Peyer's patch (tissue), 4 donors: Measurements from ENCODE around the gene CKS2. TPM values are rescaled to one million over a fixed set of nuclear protein-coding genes. Genes with fewer than 3 reads are reported as not detected.

Source experiments
- DNase-seq, 3 donors: peaks; one replicate each; pipeline ENCODE4 v3.0.0-alpha.2; 2017 to 2019
- H3K27ac ChIP-seq, 4 donors: fragments of 200-600 bp; sonication (generic); one replicate each; pipeline ENCODE4 v1.5.1; 2016 to 2019
- H3K27me3 ChIP-seq, 2 donors: fragments of 200-600 bp; sonication (generic); one replicate each; pipeline ENCODE4 v1.5.1; 2019
- H3K36me3 ChIP-seq, 3 donors: fragments of 200-600 bp; sonication (generic); one replicate each; pipeline ENCODE4 v1.5.1; 2016 to 2019
- H3K4me1 ChIP-seq, 4 donors: fragments of 200-600 bp; sonication (generic); one replicate each; pipeline ENCODE4 v1.5.1; 2016 to 2019
- H3K4me3 ChIP-seq, 4 donors: fragments of 200-600 bp; sonication (generic); 1 replicate in 3 of 4; 2 replicates in 1 of 4; pipeline ENCODE4 v1.5.1; 2016 to 2019; ENCODE audit warnings: mild to moderate bottlenecking in 1 of 4
- H3K9me3 ChIP-seq, 4 donors: fragments of 200-600 bp; sonication (generic); one replicate each; pipeline ENCODE4 v1.5.1; 2016 to 2019; ENCODE audit warnings: mild to moderate bottlenecking in 1 of 4
- POLR2A ChIP-seq, 2 donors: fragments of 450-650 bp; IDR thresholded peaks; one replicate each; pipeline ENCODE4 v1.5.1; 2017; ENCODE audit warnings: antibody characterized with exemption in 2 of 2, mild to moderate bottlenecking in 2 of 2, moderate library complexity in 2 of 2
- total RNA-seq, 4 donors: library from RNA; depleted of rRNA; stranded (reverse); fragments of >200 nt; gene quantifications; one replicate each; pipeline ENCODE4 v1.1.0, GENCODE V29; 2016
- TF ChIP-seq, protein P1 (sequence below), 6 experiments: fragments of 450-650 bp in 4 of 6; fragments of 200-600 bp in 2 of 6; sonication (generic) in 1 of 6; IDR thresholded peaks; one replicate each; pipeline ENCODE4 v1.5.1; 2017 to 2019; ENCODE audit warnings: antibody characterized with exemption in 6 of 6, mild to moderate bottlenecking in 3 of 6, moderate library complexity in 1 of 6

Gene CKS2
- total RNA-seq, 4 donors from 2014 or later = 11.9 to 42.1 (median 17.8) TPM

DNA sequence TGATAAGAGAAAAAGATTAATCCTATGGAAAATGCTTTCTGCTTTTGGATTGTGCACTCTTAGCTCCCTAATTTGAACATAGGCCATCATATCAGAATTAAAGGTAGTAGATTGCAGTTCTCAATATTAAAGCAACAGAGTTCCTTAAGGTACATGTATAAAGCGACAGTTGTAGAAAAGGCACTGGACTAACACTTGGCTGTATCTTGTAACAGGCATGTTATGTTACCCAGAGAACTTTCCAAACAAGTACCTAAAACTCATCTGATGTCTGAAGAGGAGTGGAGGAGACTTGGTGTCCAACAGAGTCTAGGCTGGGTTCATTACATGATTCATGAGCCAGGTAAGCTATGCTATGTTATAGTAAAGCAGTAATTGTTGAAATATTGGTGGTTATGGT lies 4.0 kb downstream of the CKS2 start:
- Histone ChIP-seq H3K27ac (no peak overlapping the region), H3K4me1 (peaks cover 0 to 39% (median 6%) of the 10 kb centered on the region in 4 donors), H3K9me3 (no peaks in the 10 kb centered on the region), H3K27me3 (no peaks in the 10 kb centered on the region), H3K36me3 (no peaks in the 10 kb centered on the region), H3K4me3 (no peak overlapping the region)
- TF ChIP-seq, protein P1, sequence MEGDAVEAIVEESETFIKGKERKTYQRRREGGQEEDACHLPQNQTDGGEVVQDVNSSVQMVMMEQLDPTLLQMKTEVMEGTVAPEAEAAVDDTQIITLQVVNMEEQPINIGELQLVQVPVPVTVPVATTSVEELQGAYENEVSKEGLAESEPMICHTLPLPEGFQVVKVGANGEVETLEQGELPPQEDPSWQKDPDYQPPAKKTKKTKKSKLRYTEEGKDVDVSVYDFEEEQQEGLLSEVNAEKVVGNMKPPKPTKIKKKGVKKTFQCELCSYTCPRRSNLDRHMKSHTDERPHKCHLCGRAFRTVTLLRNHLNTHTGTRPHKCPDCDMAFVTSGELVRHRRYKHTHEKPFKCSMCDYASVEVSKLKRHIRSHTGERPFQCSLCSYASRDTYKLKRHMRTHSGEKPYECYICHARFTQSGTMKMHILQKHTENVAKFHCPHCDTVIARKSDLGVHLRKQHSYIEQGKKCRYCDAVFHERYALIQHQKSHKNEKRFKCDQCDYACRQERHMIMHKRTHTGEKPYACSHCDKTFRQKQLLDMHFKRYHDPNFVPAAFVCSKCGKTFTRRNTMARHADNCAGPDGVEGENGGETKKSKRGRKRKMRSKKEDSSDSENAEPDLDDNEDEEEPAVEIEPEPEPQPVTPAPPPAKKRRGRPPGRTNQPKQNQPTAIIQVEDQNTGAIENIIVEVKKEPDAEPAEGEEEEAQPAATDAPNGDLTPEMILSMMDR (IDR thresholded peaks at IDR 0.05) = no peak
- no peak for TF ChIP-seq POLR2A (IDR thresholded peaks at IDR 0.05)
- no peak for DNase-seq

GRCh38 chr9:89315482-89315881 lies 4.5 kb downstream of the CKS2 start:
- H3K9me3 ChIP-seq = no peaks in the 10 kb centered on the region
- no peak for DNase-seq
- H3K36me3 ChIP-seq = no peaks in the 10 kb centered on the region
- H3K27ac ChIP-seq = no peak overlapping the region
- H3K4me1 ChIP-seq = peaks cover 0 to 43% (median 6%) of the 10 kb centered on the region in 4 donors
- TF ChIP-seq, protein P1 (IDR thresholded peaks at IDR 0.05) = no peak
- no peak for TF ChIP-seq POLR2A (IDR thresholded peaks at IDR 0.05)
- no peak overlapping the region for H3K4me3 ChIP-seq
- H3K27me3 ChIP-seq = no peaks in the 10 kb centered on the region

- no peak for TF ChIP-seq POLR2A (IDR thresholded peaks at IDR 0.05)
- TF ChIP-seq, protein P1 (IDR thresholded peaks at IDR 0.05) = no peak
- DNase-seq = no peak
- Histone ChIP-seq H3K27ac (peak overlapping the region in 2 of 4 donors; percentile 100), H3K27me3 (no peaks in the 10 kb centered on the region), H3K9me3 (no peaks in the 10 kb centered on the region), H3K4me3 (no peak overlapping the region), H3K4me1 (peaks cover 0 to 38% (median 2%) of the 10 kb centered on the region in 4 donors), H3K36me3 (no peaks in the 10 kb centered on the region)
Observed at GRCh38 chr9:89317282-89317681, 6.3 kb downstream of the CKS2 start.

- peak within 1 kb of the TSS; percentile 64 to 96 (median 78) for H3K4me3 ChIP-seq
- H3K36me3 ChIP-seq = no peaks in the 10 kb centered on the region
- peaks cover 0 to 38% (median 7%) of the 10 kb centered on the region in 4 donors for H3K4me1 ChIP-seq
- no peaks in the 10 kb centered on the region for H3K27me3 ChIP-seq
- H3K9me3 ChIP-seq = no peaks in the 10 kb centered on the region
- H3K27ac ChIP-seq = peak within 1 kb of the TSS; percentile 94 to 100 (median 98)
- TF ChIP-seq, protein P1 (IDR thresholded peaks at IDR 0.05) = peak in 5 of 6 experiments; percentile 63 to 85 (median 76)
- peak; percentile 94 to 97 for TF ChIP-seq POLR2A (IDR thresholded peaks at IDR 0.05)
- DNase-seq = peak; percentile 90 to 98 (median 97)
Observed at GRCh38 chr9:89318123-89319014, 7.4 kb downstream of the CKS2 start, which contains the start of gene SECISBP2. Gene SECISBP2, plus strand, starts transcription at chr9:89318500. Its CDS starts 77 bp downstream, at chr9:89318577.

DNA sequence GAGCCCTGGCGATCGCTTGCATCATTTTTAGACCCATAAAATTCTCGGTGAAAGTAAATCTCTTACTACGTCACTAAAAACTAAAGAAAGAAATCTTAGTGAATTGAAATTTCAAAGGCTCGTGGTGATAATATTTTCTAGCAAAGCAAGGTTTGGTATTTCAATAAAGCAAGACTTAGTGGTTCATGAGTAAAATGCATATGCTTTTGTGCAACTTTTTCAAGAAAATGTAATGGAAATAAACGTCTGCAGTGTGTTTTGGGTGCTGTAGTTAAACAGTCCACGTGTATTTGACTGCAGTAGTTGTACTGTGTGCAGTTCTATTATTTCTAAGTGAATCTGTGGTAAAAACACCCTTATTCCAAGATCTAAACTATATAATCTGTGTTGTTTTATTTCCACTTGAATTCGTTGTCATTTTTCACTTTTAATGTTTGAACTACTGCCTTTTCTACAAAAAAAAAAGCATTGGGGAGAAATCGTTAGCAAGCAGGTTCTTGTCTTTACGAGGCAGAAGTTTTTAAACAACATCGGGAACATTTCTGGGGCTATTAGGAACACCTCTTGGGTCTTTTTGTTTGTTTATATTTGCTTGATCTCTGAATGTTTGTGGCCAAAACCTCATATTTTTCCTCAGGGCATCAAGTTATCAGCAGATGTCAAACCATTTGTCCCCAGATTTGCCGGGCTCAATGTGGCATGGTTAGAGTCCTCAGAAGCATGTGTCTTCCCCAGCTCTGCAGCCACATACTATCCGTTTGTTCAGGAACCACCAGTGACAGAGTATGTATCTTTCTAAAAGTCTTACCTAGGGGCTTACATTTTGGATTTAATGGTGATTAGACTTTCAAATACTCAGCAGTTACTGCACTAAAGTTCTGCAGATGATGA lies 8.3 kb downstream of the CKS2 start:
- H3K36me3 ChIP-seq = no peaks in the 10 kb centered on the region
- no peaks in the 10 kb centered on the region for H3K9me3 ChIP-seq
- no peak for TF ChIP-seq POLR2A (IDR thresholded peaks at IDR 0.05)
- TF ChIP-seq, protein P1 (IDR thresholded peaks at IDR 0.05) = peak in 1 of 6 experiments; percentile 55
- peak overlapping the region; percentile 64 to 96 (median 78) for H3K4me3 ChIP-seq
- peaks cover 0 to 37% (median 8%) of the 10 kb centered on the region in 4 donors for H3K4me1 ChIP-seq
- H3K27ac ChIP-seq = peak overlapping the region; percentile 94 to 100 (median 98)
- no peak for DNase-seq
- no peaks in the 10 kb centered on the region for H3K27me3 ChIP-seq
